HepG2 (cell line): ENCODE data around the gene CAPN12. TPM values are rescaled to one million over a fixed set of nuclear protein-coding genes. Genes with fewer than 3 reads are reported as not detected.

ENCODE experiments used
- ATAC-seq: fragments of 200-7000 bp; cut with Tn5 transposase; 3 replicates; pipeline ENCODE4 v1.9.1; 2020; ENCODE audit warnings: mild to moderate bottlenecking, moderate library complexity
- BruUV-seq: library from RNA; stranded (reverse); fragments of 400-500 nt; replicated peaks from 2 replicates; lab custom pipeline; 2021; lab: Mats Ljungman, UMichigan
- CTCF ChIA-PET: fragments of 300-600 bp; formaldehyde crosslinking; extraction: SDS; loops from one replicate; lab custom pipeline; 2021; ENCODE audit warnings: low total read pairs, inconsistent platforms, low intra/inter-chr PET ratio; lab: Yijun Ruan, JAX
- POLR2A ChIA-PET: fragments of 350-600 bp; sonication (Branson Sonifier 250); formaldehyde crosslinking; loops from one replicate; lab custom pipeline; 2020; ENCODE audit warnings: antibody characterized with exemption, inconsistent platforms; lab: Yijun Ruan, JAX
- DNase-seq: peaks from one replicate; pipeline ENCODE4 v3.0.0-alpha.2; 2015; ENCODE audit warnings: low spot score
- FAIRE-seq: peaks from 3 replicates; lab custom pipeline; 2011; peaks lifted over from hg19 to GRCh38; lab: Jason Lieb, UNC
- H2AFZ ChIP-seq: one replicate; pipeline ENCODE4 v1.6.1; 2011; ENCODE audit warnings: low read length, inconsistent platforms
- H3K27ac ChIP-seq: fragments of 300-600 bp; 3 replicates; pipeline ENCODE4 v1.8.0; 2011; ENCODE audit warnings: mixed run types, mild to moderate bottlenecking, mixed read lengths, low read length, inconsistent platforms; ENCODE audit not compliant: insufficient read depth; ENCODE audit errors: extremely low read length
- H3K27me3 ChIP-seq, 2 experiments: fragments of 200-600 bp in 1 of 2; 2 replicates in 1 of 2; 3 replicates in 1 of 2; pipeline versions ENCODE4 v1.6.0 to v1.8.0; 2011; ENCODE audit warnings: low read length in 2 of 2, mild to moderate bottlenecking in 2 of 2, moderate library complexity in 2 of 2, inconsistent platforms in 1 of 2; ENCODE audit not compliant: insufficient read depth in 2 of 2, control insufficient read depth in 1 of 2
- H3K36me3 ChIP-seq, 2 experiments: fragments of 200-600 bp in 1 of 2; replicated peaks in 1 of 2; 2 replicates in 1 of 2; 3 replicates in 1 of 2; pipeline versions ENCODE4 v1.5.1 to v1.8.0; 2011; ENCODE audit warnings: low read length in 2 of 2, inconsistent platforms in 1 of 2; ENCODE audit not compliant: insufficient read depth in 2 of 2, control insufficient read depth in 1 of 2
- H3K4me1 ChIP-seq: 2 replicates; pipeline ENCODE4 v1.5.1; 2012; ENCODE audit warnings: low read length, inconsistent platforms; ENCODE audit not compliant: insufficient read depth
- H3K4me2 ChIP-seq: 2 replicates; pipeline ENCODE4 v1.6.0; 2011; ENCODE audit warnings: low read depth, low read length, inconsistent platforms
- H3K4me3 ChIP-seq, 3 experiments: fragments of 200-600 bp in 1 of 3; sonication (generic), shearing (Covaris generic) in 1 of 3; replicated peaks in 1 of 3; 2 replicates each; pipeline ENCODE4 v1.5.1; 2011 to 2016; ENCODE audit warnings: low read length in 3 of 3, inconsistent platforms in 2 of 3, low read depth in 2 of 3, mild to moderate bottlenecking in 2 of 3, control low read depth in 1 of 3, mixed read lengths in 1 of 3; ENCODE audit not compliant: insufficient read depth in 1 of 3
- H3K79me2 ChIP-seq: one replicate; pipeline ENCODE4 v1.6.1; 2011; ENCODE audit warnings: low read length, inconsistent platforms; ENCODE audit not compliant: insufficient read depth
- H3K9ac ChIP-seq: 2 replicates; pipeline ENCODE4 v1.6.0; 2011; ENCODE audit warnings: mild to moderate bottlenecking, low read depth, low read length, inconsistent platforms; ENCODE audit not compliant: insufficient read depth
- H3K9me3 ChIP-seq: 2 replicates; pipeline ENCODE4 v1.5.1; 2012; ENCODE audit warnings: mild to moderate bottlenecking, low read length
- H4K20me1 ChIP-seq: 2 replicates; pipeline ENCODE4 v1.6.0; 2011; ENCODE audit warnings: inconsistent platforms, mild to moderate bottlenecking, low read length, moderate library complexity; ENCODE audit not compliant: insufficient read depth
- ATRX ChIP-seq: sonication (generic); formaldehyde crosslinking; IDR thresholded peaks from 2 replicates; pipeline ENCODE4 v1.4.0; 2020; ENCODE audit warnings: missing genetic modification reagents, borderline replicate concordance
- CBX5 ChIP-seq: sonication (generic); formaldehyde crosslinking; IDR thresholded peaks from 2 replicates; pipeline ENCODE4 v1.4.0; 2020; ENCODE audit warnings: missing genetic modification reagents, borderline replicate concordance
- CENPT ChIP-seq: sonication (generic); formaldehyde crosslinking; IDR thresholded peaks from 2 replicates; pipeline ENCODE4 v1.8.0; 2022; ENCODE audit warnings: low read depth, mild to moderate bottlenecking, moderate library complexity, missing genetic modification reagents
- FOXC1 ChIP-seq: sonication (generic); formaldehyde crosslinking; IDR thresholded peaks from 2 replicates; pipeline ENCODE4 v1.8.0; 2022; ENCODE audit warnings: mild to moderate bottlenecking, missing genetic modification reagents, borderline replicate concordance
- JDP2 ChIP-seq: sonication (generic); formaldehyde crosslinking; IDR thresholded peaks from 2 replicates; pipeline ENCODE4 v1.8.1; 2022; ENCODE audit warnings: missing genetic modification reagents, borderline replicate concordance
- KDM1A ChIP-seq: IDR thresholded peaks from 2 replicates; pipeline ENCODE4 v1.6.1; 2016; ENCODE audit warnings: missing compliant biosample characterization
- REXO4 ChIP-seq: sonication (generic); formaldehyde crosslinking; IDR thresholded peaks from 2 replicates; pipeline ENCODE4 v1.8.0; 2022; ENCODE audit warnings: missing genetic modification reagents, mild to moderate bottlenecking, borderline replicate concordance
- ZMYM3 ChIP-seq: sonication (generic); formaldehyde crosslinking; IDR thresholded peaks from 2 replicates; pipeline ENCODE4 v1.5.1; 2020; ENCODE audit warnings: mild to moderate bottlenecking, missing genetic modification reagents
- ZNF629 ChIP-seq: sonication (generic); formaldehyde crosslinking; conservative IDR thresholded peaks from 2 replicates; pipeline ENCODE4 v1.5.0; 2020; ENCODE audit warnings: missing genetic modification reagents
- ZZZ3 ChIP-seq: sonication (generic); formaldehyde crosslinking; IDR thresholded peaks from 2 replicates; pipeline ENCODE4 v1.4.0; 2020; ENCODE audit warnings: missing genetic modification reagents, mild to moderate bottlenecking, borderline replicate concordance
- whole genome bisulfite sequencing: methylation state at CpG from one replicate; pipeline ENCODE4 v1.1.6; 2017; ENCODE audit warnings: low lambda C conversion rate; 5-methylcytosine and 5-hydroxymethylcytosine counted together
- in situ Hi-C: cut with HindIII; loops from 2 replicates; pipeline ENCODE4 v1.10.0; 2017; ENCODE audit warnings: low pct_unique_long_range_greater_than_20kb; ENCODE audit not compliant: extremely low pct_ligation_motif_present
- intact Hi-C: fragments of 100-400 bp; cut with micrococcal nuclease; formaldehyde crosslinking; loops from one replicate; pipeline ENCODE4 v1.10.0; 2022; ENCODE audit not compliant: unreplicated experiment
- polyA plus RNA-seq, 8 experiments: library from polyadenylated mRNA; depleted of rRNA in 3 of 8; stranded (reverse) in 7 of 8; unstranded in 1 of 8; fragments of >200 nt; fragmentation: Illumina TruSeq in 4 of 8; extraction: Trizol in 4 of 8; gene quantifications; 2 replicates each; pipeline versions ENCODE4 v1.2.1 to v1.2.3, GENCODE V29; 2011 to 2016; ENCODE audit warnings: low read depth in 4 of 8, missing spikeins in 1 of 8, mixed read lengths in 1 of 8; ENCODE audit not compliant: insufficient read depth in 1 of 8
- total RNA-seq, 5 experiments: library from RNA; depleted of rRNA; stranded (reverse); fragments of >200 nt; fragmentation: Illumina TruSeq; extraction: Trizol; gene quantifications; 2 replicates each; pipeline ENCODE4 v1.2.3, GENCODE V29; 2016; ENCODE audit warnings: low read depth in 1 of 5
- TF ChIP-seq, protein P1 (sequence below), 2 experiments: fragments of 450-650 bp in 1 of 2; sonication (generic) in 1 of 2; formaldehyde crosslinking in 1 of 2; IDR thresholded peaks; 2 replicates each; pipeline versions ENCODE4 v1.6.1 to v1.8.0; 2016 to 2022; ENCODE audit warnings: antibody characterized with exemption in 1 of 2, mild to moderate bottlenecking in 1 of 2, missing genetic modification reagents in 1 of 2
- TF ChIP-seq, protein P2 (sequence below): fragments of 450-650 bp; IDR thresholded peaks from 2 replicates; pipeline ENCODE4 v1.6.1; 2017; ENCODE audit warnings: mild to moderate bottlenecking

Gene CAPN12
- total and polyA plus RNA-seq, 2 of the 13 experiments (the other 11 are each of a cell fraction or from before 2014, with no cell fraction given) = 1.6 to 13.6 TPM

DNA sequence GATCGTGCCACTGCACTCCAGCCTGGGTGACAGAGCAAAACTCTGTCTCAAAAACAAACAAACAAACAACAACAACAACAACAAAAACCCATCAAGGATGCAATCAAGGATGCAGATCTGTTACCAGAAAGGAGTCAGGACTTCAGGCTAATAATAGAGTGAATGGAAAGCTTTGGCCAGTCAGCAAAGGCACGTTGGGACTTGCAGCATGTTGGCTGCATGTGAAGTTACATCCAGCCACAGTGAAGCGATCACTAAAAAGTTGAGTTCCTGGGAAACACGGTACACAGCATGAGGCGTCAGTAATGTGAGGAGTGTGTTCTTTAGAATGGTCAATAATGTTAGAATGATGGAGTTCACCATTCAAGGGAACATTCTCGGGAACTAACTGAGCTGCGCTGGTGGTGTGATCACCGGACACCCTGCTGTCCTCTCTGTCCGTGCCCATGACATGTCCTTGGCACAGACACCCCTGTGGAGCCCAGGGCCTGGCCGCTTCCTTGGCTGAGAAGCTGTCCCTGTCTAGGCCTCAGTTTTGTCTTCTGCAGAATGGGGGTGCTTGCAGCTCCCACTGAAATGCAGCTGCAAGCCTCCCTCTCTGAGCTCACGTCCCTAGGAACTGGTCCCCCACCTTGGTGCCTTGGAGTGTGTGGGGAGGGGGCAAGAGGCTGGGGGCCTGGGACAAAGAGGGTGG, 42.4 kb upstream of the CAPN12 start:
- H3K4me3 ChIP-seq = no peak overlapping the region
- H3K36me3 ChIP-seq = no peaks in the 10 kb centered on the region
- H2AFZ ChIP-seq = no peak overlapping the region
- ChIA-PET CTCF (no interaction called here), POLR2A (no interaction called here)
- H4K20me1 ChIP-seq = no peaks in the 10 kb centered on the region
- H3K4me1 ChIP-seq = peaks cover 41% of the 10 kb centered on the region
- ATAC-seq = no peak
- H3K4me2 ChIP-seq = no peak overlapping the region
- DNase-seq = no peak
- no peak for FAIRE-seq
- no peak overlapping the region for H3K9ac ChIP-seq
- no peaks in the 10 kb centered on the region for H3K79me2 ChIP-seq
- intact Hi-C loops = no loop called here
- H3K27me3 ChIP-seq = no peaks in the 10 kb centered on the region
- BruUV-seq = no TSS peak
- in situ Hi-C loops = no loop called here
- H3K27ac ChIP-seq = no peak overlapping the region
- WGBS = 91% methylated on average over 8 of the region's 11 CpGs
- H3K9me3 ChIP-seq = no peaks in the 10 kb centered on the region
- TF ChIP-seq FOXC1 (CRISPR knock-in tag) (no peak), ZZZ3 (CRISPR knock-in tag) (no peak), ATRX (CRISPR knock-in tag) (no peak), CBX5 (CRISPR knock-in tag) (no peak), ZNF629 (CRISPR knock-in tag) (peak; percentile 91), CENPT (CRISPR knock-in tag) (no peak), JDP2 (CRISPR knock-in tag) (no peak), REXO4 (no peak), KDM1A (0 out of 2 replicates have a peak, but pooled peaks have one; percentile 19), ZMYM3 (peak; percentile 82)
- TF ChIP-seq, protein P1, sequence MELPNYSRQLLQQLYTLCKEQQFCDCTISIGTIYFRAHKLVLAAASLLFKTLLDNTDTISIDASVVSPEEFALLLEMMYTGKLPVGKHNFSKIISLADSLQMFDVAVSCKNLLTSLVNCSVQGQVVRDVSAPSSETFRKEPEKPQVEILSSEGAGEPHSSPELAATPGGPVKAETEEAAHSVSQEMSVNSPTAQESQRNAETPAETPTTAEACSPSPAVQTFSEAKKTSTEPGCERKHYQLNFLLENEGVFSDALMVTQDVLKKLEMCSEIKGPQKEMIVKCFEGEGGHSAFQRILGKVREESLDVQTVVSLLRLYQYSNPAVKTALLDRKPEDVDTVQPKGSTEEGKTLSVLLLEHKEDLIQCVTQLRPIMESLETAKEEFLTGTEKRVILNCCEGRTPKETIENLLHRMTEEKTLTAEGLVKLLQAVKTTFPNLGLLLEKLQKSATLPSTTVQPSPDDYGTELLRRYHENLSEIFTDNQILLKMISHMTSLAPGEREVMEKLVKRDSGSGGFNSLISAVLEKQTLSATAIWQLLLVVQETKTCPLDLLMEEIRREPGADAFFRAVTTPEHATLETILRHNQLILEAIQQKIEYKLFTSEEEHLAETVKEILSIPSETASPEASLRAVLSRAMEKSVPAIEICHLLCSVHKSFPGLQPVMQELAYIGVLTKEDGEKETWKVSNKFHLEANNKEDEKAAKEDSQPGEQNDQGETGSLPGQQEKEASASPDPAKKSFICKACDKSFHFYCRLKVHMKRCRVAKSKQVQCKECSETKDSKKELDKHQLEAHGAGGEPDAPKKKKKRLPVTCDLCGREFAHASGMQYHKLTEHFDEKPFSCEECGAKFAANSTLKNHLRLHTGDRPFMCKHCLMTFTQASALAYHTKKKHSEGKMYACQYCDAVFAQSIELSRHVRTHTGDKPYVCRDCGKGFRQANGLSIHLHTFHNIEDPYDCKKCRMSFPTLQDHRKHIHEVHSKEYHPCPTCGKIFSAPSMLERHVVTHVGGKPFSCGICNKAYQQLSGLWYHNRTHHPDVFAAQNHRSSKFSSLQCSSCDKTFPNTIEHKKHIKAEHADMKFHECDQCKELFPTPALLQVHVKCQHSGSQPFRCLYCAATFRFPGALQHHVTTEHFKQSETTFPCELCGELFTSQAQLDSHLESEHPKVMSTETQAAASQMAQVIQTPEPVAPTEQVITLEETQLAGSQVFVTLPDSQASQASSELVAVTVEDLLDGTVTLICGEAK (IDR thresholded peaks at IDR 0.05) = no peak
- TF ChIP-seq, protein P1 (CRISPR knock-in tag; IDR thresholded peaks at IDR 0.05) = no peak
- TF ChIP-seq, protein P2, sequence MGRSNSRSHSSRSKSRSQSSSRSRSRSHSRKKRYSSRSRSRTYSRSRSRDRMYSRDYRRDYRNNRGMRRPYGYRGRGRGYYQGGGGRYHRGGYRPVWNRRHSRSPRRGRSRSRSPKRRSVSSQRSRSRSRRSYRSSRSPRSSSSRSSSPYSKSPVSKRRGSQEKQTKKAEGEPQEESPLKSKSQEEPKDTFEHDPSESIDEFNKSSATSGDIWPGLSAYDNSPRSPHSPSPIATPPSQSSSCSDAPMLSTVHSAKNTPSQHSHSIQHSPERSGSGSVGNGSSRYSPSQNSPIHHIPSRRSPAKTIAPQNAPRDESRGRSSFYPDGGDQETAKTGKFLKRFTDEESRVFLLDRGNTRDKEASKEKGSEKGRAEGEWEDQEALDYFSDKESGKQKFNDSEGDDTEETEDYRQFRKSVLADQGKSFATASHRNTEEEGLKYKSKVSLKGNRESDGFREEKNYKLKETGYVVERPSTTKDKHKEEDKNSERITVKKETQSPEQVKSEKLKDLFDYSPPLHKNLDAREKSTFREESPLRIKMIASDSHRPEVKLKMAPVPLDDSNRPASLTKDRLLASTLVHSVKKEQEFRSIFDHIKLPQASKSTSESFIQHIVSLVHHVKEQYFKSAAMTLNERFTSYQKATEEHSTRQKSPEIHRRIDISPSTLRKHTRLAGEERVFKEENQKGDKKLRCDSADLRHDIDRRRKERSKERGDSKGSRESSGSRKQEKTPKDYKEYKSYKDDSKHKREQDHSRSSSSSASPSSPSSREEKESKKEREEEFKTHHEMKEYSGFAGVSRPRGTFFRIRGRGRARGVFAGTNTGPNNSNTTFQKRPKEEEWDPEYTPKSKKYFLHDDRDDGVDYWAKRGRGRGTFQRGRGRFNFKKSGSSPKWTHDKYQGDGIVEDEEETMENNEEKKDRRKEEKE = no peak
